Erythroblast (primary cell): Measurements from ENCODE around the gene SARS1.

Experiments
- GATA1 ChIP-seq: IDR thresholded peaks from 2 replicates; pipeline ENCODE4 v1.6.1; 2011; ENCODE audit warnings: low read depth, mild to moderate bottlenecking, control low read depth, low read length, moderate library complexity
- POLR2A ChIP-seq: IDR thresholded peaks from 2 replicates; pipeline ENCODE4 v1.6.1; 2011; ENCODE audit warnings: mild to moderate bottlenecking, low read length

GRCh38 chr1:109216662-109217061 is 2.9 kb downstream of the SARS1 start:
- TF ChIP-seq POLR2A = no peak
- no peak for TF ChIP-seq GATA1
